Measurements from ENCODE around the gene TMEM266.

The TMEM266 gene

DNA sequence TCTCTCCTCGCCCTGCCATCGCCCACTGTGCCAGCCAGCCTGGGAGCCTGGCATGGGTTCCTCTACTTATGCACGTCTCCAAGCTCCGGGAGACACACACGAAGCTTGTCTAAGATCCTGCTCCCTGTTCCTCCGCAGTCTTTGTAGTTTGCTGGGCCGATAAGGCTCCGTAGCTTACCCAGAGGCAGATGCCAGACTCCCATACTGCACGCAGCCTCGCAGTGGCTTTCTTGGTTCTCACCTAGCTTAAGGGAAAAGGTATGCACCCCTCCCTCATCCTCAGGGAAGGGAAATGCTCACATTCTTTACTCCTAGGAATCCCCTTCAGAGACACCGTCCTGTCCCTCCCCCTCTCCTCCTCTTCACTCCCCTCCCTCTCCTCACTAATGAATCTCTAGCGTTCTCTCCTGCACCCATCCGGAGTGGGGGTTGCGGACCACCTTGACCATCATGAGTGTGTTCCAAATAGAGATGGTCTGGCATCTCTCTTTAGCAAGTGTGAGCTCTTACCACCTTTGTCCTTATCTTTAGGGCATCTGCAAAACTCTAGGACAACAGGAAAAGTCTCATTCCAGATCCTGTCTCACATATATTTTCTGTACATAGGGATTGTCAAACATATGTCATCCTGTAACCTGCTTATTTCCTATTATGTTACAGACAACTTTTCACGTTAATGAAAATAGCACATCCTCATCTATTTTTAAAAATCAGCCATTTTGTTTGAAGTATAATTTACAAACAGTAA is 56.5 kb downstream of the TMEM266 start:
- CTCF ChIA-PET = no interaction called here
- TF ChIP-seq CTBP1 (IDR thresholded peaks at IDR 0.05; ENCODE audit: borderline replicate concordance) (no peak), FOXM1 (IDR thresholded peaks at IDR 0.05; ENCODE audit: borderline replicate concordance) (no peak), SUZ12 (IDR thresholded peaks at IDR 0.05) (no peak), LEF1 (IDR thresholded peaks at IDR 0.05; ENCODE audit: borderline replicate concordance) (no peak), ZNF384 (IDR thresholded peaks at IDR 0.05) (no peak), TARDBP (IDR thresholded peaks at IDR 0.05) (no peak), SP1 (IDR thresholded peaks at IDR 0.05) (no peak)

DNA sequence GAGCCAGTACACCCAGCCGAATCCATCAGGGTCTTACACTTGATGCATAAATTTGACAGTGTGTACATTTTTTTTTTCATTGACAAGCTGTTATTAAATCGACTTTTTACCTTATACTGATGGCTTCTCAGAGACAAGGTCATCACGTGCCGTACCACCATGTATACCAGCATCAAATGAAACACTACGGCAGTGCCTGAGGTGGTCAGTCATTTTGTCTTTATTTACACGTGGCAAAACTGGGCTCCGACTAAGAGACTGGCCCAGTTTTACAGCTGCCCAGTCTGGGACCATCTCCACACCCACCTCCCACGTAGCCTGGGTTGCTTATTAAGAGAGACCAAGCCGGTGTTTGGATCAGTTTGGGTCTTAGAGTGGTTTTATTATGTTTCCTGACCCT is 57.4 kb downstream of the TMEM266 start:
- TF ChIP-seq FOXA1 (IDR thresholded peaks at IDR 0.05) = no peak
- no peak for TF ChIP-seq TARDBP (IDR thresholded peaks at IDR 0.05)
- no peak for TF ChIP-seq ELF4 (IDR thresholded peaks at IDR 0.05)
- no peak for TF ChIP-seq SP1 (IDR thresholded peaks at IDR 0.05)
- TF ChIP-seq FOXK2 (IDR thresholded peaks at IDR 0.05) = no peak
- TF ChIP-seq ZNF384 (IDR thresholded peaks at IDR 0.05) = no peak
- TF ChIP-seq FOXM1 (IDR thresholded peaks at IDR 0.05; ENCODE audit: borderline replicate concordance) = no peak
- TF ChIP-seq L3MBTL2 (conservative IDR thresholded peaks at IDR 0.05) = no peak
- TF ChIP-seq NFRKB (IDR thresholded peaks at IDR 0.05) = no peak
- no peak for TF ChIP-seq HDGF (IDR thresholded peaks at IDR 0.05; ENCODE audit: borderline replicate concordance)
- TF ChIP-seq LEF1 (IDR thresholded peaks at IDR 0.05; ENCODE audit: borderline replicate concordance) = no peak
- TF ChIP-seq CTBP1 (IDR thresholded peaks at IDR 0.05; ENCODE audit: borderline replicate concordance) = no peak
- no peak for TF ChIP-seq SUZ12 (IDR thresholded peaks at IDR 0.05)
- ChIA-PET CTCF (no interaction called here), POLR2A (interaction anchor here (0.7 kb wide), 1 partner anchor 22 kb away, joined by 3 read pairs; no protein-coding TSS in a partner anchor)
- DNase-seq (ENCODE audit: extremely low spot score) = no peak

More for the DNA sequence above, 56.5 kb downstream of the TMEM266 start:
- POLR2A ChIA-PET = interaction anchor here (0.7 kb wide), 1 partner anchor 23 kb away, joined by 3 read pairs; no protein-coding TSS in a partner anchor
- DNase-seq (ENCODE audit: extremely low spot score) = no peak

DNA sequence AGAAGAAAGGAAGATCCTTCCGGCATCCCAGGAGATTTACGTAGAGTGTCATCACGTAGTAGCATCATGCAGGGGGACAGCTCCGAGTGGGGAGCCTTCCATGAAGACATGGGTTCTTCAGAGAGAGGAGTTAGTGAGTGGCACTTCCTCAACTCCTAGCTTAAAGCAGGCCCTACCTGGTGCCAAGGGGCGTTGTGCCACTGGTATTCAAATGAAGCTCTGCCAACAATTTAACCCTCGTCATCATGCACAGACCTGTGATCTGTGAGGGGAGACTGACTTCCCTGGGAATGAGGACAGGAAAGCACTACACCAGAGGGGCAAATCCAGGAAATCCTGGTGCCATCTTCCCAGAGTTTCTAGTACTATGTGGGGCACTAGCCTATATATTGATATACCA is 59.0 kb downstream of the TMEM266 start:
- DNase-seq (ENCODE audit: extremely low spot score) = no peak
- CTCF ChIA-PET = no interaction called here
- TF ChIP-seq SUZ12 (IDR thresholded peaks at IDR 0.05) = no peak
- TF ChIP-seq BHLHE40 (IDR thresholded peaks at IDR 0.05; ENCODE audit: borderline replicate concordance) = no peak
- POLR2A ChIA-PET = no interaction called here

DNA sequence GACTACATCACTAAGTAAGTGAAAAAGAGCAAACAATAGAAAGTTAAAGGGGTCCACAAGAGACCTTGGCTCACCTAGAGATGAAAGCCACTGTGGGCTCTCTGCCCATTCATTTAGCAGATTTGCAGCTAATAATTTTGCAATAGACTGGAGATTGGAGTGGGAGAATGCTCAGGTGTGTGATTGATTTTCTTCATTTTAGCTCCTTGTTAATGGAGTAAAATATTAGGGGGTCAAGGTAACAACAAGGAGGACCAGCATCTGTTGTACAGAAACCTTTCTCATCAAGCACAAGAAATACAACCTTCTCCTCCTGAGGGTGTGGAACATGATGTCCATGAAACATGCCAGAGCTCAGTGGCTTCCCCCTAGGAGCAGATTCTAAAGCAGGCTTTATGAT is 63.2 kb downstream of the TMEM266 start:
- no peak for DNase-seq (ENCODE audit: extremely low spot score)
- no peak for TF ChIP-seq CTBP1 (IDR thresholded peaks at IDR 0.05; ENCODE audit: borderline replicate concordance)
- TF ChIP-seq SUZ12 (IDR thresholded peaks at IDR 0.05) = no peak
- no peak for TF ChIP-seq ARNT (IDR thresholded peaks at IDR 0.05)
- no peak for TF ChIP-seq L3MBTL2 (conservative IDR thresholded peaks at IDR 0.05)
- no peak for TF ChIP-seq TARDBP (IDR thresholded peaks at IDR 0.05)
- no peak for TF ChIP-seq LEF1 (IDR thresholded peaks at IDR 0.05; ENCODE audit: borderline replicate concordance)
- TF ChIP-seq HDGF (IDR thresholded peaks at IDR 0.05; ENCODE audit: borderline replicate concordance) = no peak
- no peak for TF ChIP-seq ELF4 (IDR thresholded peaks at IDR 0.05)
- TF ChIP-seq NFRKB (IDR thresholded peaks at IDR 0.05) = no peak
- TF ChIP-seq FOXM1 (IDR thresholded peaks at IDR 0.05; ENCODE audit: borderline replicate concordance) = no peak
- TF ChIP-seq, protein P1, sequence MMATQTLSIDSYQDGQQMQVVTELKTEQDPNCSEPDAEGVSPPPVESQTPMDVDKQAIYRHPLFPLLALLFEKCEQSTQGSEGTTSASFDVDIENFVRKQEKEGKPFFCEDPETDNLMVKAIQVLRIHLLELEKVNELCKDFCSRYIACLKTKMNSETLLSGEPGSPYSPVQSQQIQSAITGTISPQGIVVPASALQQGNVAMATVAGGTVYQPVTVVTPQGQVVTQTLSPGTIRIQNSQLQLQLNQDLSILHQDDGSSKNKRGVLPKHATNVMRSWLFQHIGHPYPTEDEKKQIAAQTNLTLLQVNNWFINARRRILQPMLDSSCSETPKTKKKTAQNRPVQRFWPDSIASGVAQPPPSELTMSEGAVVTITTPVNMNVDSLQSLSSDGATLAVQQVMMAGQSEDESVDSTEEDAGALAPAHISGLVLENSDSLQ (IDR thresholded peaks at IDR 0.05) = no peak
- no peak for TF ChIP-seq FOXA1 (IDR thresholded peaks at IDR 0.05)
- TF ChIP-seq SP1 (IDR thresholded peaks at IDR 0.05) = no peak
- ChIA-PET CTCF (interaction anchor here (2.7 kb wide), 1 partner anchor 16 kb away, joined by 8 read pairs; no protein-coding TSS in a partner anchor), POLR2A (no interaction called here)

DNA sequence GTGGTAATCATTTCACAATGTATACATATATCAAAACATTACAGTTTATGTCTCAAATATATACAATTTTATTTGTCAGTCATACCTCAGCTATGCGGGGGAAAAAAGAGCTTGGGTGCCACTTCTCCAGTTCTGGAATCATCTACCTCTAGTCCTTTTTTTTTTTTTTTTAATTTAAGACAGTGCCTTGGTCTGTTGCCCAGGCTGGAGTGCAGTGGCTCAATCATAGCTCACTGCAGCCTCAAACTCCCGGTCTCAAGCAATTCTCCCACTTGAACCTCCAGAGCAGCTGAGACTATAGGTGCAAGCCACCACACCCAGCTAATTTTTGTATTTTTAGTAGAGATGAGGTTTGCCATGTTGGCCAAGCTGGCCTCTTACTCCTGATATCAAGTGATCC is 67.4 kb downstream of the TMEM266 start:
- CTCF ChIA-PET = interaction anchor here (0.7 to 2.6 kb wide), 3 partner anchors 12 to 21 kb away, joined by 4 to 10 read pairs (median 8); no protein-coding TSS in a partner anchor
- POLR2A ChIA-PET = no interaction called here
- TF ChIP-seq ZNF384 (IDR thresholded peaks at IDR 0.05) (no peak), SUZ12 (IDR thresholded peaks at IDR 0.05) (no peak), CTBP1 (IDR thresholded peaks at IDR 0.05; ENCODE audit: borderline replicate concordance) (no peak), ARNT (IDR thresholded peaks at IDR 0.05) (no peak), TARDBP (IDR thresholded peaks at IDR 0.05) (no peak), FOXK2 (IDR thresholded peaks at IDR 0.05) (no peak), FOXA1 (IDR thresholded peaks at IDR 0.05) (no peak), L3MBTL2 (conservative IDR thresholded peaks at IDR 0.05) (no peak), SP1 (IDR thresholded peaks at IDR 0.05) (no peak), NFRKB (IDR thresholded peaks at IDR 0.05) (no peak), LEF1 (IDR thresholded peaks at IDR 0.05; ENCODE audit: borderline replicate concordance) (no peak), ELF4 (IDR thresholded peaks at IDR 0.05) (no peak), BHLHE40 (IDR thresholded peaks at IDR 0.05; ENCODE audit: borderline replicate concordance) (no peak), HDGF (IDR thresholded peaks at IDR 0.05; ENCODE audit: borderline replicate concordance) (no peak), FOXM1 (IDR thresholded peaks at IDR 0.05; ENCODE audit: borderline replicate concordance) (no peak)
- TF ChIP-seq, protein P1 (IDR thresholded peaks at IDR 0.05) = no peak
- no peak for DNase-seq (ENCODE audit: extremely low spot score)

DNA sequence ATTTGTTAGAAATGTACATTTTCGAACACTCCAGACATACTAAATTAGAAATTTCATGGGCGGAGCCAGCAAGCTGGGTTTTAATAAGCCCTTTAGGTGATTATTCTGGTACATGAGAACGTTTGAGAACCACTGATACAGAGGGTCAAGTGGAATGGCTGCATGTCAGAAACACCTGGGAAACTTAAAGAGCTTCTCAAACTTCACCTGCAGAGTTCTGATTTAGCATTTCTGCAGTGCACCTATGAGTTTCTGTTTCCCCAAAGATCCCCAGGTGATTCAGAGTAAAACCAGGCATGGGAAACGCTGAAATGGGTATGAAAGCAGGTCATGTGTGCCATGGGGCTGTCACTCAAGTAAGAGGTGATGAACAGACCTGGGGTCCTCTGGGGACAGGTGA is 68.1 kb downstream of the TMEM266 start:
- DNase-seq (ENCODE audit: extremely low spot score) = no peak
- CTCF ChIA-PET = interaction anchor here (1.9 to 2.6 kb wide), 2 partner anchors 11 to 20 kb away, joined by 8 to 10 read pairs; no protein-coding TSS in a partner anchor
- TF ChIP-seq ELF4 (IDR thresholded peaks at IDR 0.05) = no peak
- TF ChIP-seq ARNT (IDR thresholded peaks at IDR 0.05) = no peak
- TF ChIP-seq ZNF384 (IDR thresholded peaks at IDR 0.05) = no peak
- TF ChIP-seq HDGF (IDR thresholded peaks at IDR 0.05; ENCODE audit: borderline replicate concordance) = no peak
- no peak for TF ChIP-seq BHLHE40 (IDR thresholded peaks at IDR 0.05; ENCODE audit: borderline replicate concordance)
- no peak for TF ChIP-seq TARDBP (IDR thresholded peaks at IDR 0.05)
- TF ChIP-seq FOXM1 (IDR thresholded peaks at IDR 0.05; ENCODE audit: borderline replicate concordance) = no peak
- no peak for TF ChIP-seq FOXA1 (IDR thresholded peaks at IDR 0.05)
- no peak for TF ChIP-seq SP1 (IDR thresholded peaks at IDR 0.05)
- TF ChIP-seq NFRKB (IDR thresholded peaks at IDR 0.05) = no peak
- no peak for TF ChIP-seq LEF1 (IDR thresholded peaks at IDR 0.05; ENCODE audit: borderline replicate concordance)
- no peak for TF ChIP-seq CTBP1 (IDR thresholded peaks at IDR 0.05; ENCODE audit: borderline replicate concordance)
- TF ChIP-seq, protein P1 (IDR thresholded peaks at IDR 0.05) = no peak
- TF ChIP-seq SUZ12 (IDR thresholded peaks at IDR 0.05) = no peak
- TF ChIP-seq FOXK2 (IDR thresholded peaks at IDR 0.05) = no peak
- TF ChIP-seq L3MBTL2 (conservative IDR thresholded peaks at IDR 0.05) = no peak
- POLR2A ChIA-PET = no interaction called here
